BE2C (cell line): ENCODE results near the gene NT5DC2.

Source experiments
- DNase-seq: peaks from one replicate; pipeline ENCODE4 v3.0.0-alpha.2; 2020
- H3K27me3 ChIP-seq: fragments of 250-450 bp; sonication (Bioruptor Pico); 2 replicates; pipeline ENCODE4 v1.5.1; 2020; ENCODE audit warnings: mild to moderate bottlenecking
- H3K36me3 ChIP-seq: fragments of 250-450 bp; sonication (Bioruptor Pico); 2 replicates; pipeline ENCODE4 v1.5.1; 2020; ENCODE audit warnings: mild to moderate bottlenecking
- H3K4me1 ChIP-seq: fragments of 250-450 bp; sonication (Bioruptor Pico); 2 replicates; pipeline ENCODE4 v1.5.1; 2020
- H3K4me3 ChIP-seq: 2 replicates; pipeline ENCODE4 v1.5.1; 2011; ENCODE audit warnings: low read depth, low read length
- H3K9me3 ChIP-seq: fragments of 250-450 bp; sonication (Bioruptor Pico); 2 replicates; pipeline ENCODE4 v1.5.1; 2020
- TF ChIP-seq, protein P1 (sequence below): IDR thresholded peaks from 2 replicates; pipeline ENCODE4 v1.5.1; 2012; ENCODE audit warnings: mild to moderate bottlenecking, low read depth, low read length

The NT5DC2 gene

DNA sequence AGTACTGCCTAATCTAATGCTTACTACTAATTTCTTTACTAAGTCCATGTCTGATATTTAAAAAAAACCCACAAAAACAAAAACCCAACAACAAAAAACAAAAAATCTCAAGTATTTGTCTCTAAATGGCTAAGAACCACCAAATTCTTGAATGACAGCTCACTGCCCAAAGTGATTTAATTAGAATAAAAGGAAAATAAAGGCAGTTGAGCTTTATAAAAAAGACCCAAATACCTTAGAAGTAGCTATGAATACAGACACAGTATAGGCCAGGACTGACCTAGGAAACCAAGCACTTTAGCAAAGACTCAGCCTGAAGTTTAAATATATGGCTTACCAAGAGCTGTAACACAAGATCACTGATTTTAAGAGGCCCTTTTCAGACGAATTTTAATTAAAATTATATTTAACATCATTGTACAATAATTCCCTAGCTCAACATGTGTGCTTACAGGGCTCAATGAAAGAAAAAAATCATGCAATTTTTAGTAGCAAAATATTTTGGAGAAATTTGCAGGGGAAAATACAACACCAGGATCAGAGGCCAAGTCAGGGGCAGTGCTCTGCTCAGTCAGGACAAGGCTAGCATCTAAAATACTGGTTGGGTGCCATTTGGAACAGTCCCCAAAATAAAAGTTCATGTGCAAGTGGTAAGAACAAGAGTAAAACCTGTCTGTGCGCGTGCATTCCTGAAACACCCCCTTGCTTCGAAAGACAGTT lies 27.5 kb upstream of the NT5DC2 start:
- H3K9me3 ChIP-seq, result no peaks in the 10 kb centered on the region
- TF ChIP-seq, protein P1, sequence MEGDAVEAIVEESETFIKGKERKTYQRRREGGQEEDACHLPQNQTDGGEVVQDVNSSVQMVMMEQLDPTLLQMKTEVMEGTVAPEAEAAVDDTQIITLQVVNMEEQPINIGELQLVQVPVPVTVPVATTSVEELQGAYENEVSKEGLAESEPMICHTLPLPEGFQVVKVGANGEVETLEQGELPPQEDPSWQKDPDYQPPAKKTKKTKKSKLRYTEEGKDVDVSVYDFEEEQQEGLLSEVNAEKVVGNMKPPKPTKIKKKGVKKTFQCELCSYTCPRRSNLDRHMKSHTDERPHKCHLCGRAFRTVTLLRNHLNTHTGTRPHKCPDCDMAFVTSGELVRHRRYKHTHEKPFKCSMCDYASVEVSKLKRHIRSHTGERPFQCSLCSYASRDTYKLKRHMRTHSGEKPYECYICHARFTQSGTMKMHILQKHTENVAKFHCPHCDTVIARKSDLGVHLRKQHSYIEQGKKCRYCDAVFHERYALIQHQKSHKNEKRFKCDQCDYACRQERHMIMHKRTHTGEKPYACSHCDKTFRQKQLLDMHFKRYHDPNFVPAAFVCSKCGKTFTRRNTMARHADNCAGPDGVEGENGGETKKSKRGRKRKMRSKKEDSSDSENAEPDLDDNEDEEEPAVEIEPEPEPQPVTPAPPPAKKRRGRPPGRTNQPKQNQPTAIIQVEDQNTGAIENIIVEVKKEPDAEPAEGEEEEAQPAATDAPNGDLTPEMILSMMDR, result no peak
- H3K4me3 ChIP-seq, result no peak overlapping the region
- H3K27me3 ChIP-seq, result no peaks in the 10 kb centered on the region
- no peak for DNase-seq
- no peaks in the 10 kb centered on the region for H3K4me1 ChIP-seq
- H3K36me3 ChIP-seq, result peaks cover 6% of the 10 kb centered on the region

DNA sequence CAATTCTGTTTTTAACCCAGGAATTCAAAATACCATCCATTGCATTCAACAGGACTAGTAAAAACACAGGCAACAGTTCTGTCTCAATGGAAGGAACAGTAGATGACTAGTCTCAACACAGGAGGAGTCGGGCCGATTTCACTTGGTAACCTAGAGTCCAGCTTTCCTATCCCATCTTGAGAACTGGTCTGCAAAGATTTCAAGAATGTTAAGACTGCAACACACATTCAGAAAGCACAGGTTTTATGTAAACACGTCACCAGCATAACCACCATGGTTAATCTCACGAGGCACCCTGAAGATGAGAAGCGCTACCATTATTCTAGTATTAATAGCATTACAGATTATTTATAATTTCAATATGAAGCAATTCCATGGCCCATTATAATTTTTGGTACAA lies 24.8 kb upstream of the NT5DC2 start:
- peaks cover 6% of the 10 kb centered on the region for H3K36me3 ChIP-seq
- no peak overlapping the region for H3K4me3 ChIP-seq
- TF ChIP-seq, protein P1, result no peak
- H3K27me3 ChIP-seq, result no peaks in the 10 kb centered on the region
- H3K9me3 ChIP-seq, result no peaks in the 10 kb centered on the region
- H3K4me1 ChIP-seq, result no peaks in the 10 kb centered on the region
- DNase-seq, result no peak

DNA sequence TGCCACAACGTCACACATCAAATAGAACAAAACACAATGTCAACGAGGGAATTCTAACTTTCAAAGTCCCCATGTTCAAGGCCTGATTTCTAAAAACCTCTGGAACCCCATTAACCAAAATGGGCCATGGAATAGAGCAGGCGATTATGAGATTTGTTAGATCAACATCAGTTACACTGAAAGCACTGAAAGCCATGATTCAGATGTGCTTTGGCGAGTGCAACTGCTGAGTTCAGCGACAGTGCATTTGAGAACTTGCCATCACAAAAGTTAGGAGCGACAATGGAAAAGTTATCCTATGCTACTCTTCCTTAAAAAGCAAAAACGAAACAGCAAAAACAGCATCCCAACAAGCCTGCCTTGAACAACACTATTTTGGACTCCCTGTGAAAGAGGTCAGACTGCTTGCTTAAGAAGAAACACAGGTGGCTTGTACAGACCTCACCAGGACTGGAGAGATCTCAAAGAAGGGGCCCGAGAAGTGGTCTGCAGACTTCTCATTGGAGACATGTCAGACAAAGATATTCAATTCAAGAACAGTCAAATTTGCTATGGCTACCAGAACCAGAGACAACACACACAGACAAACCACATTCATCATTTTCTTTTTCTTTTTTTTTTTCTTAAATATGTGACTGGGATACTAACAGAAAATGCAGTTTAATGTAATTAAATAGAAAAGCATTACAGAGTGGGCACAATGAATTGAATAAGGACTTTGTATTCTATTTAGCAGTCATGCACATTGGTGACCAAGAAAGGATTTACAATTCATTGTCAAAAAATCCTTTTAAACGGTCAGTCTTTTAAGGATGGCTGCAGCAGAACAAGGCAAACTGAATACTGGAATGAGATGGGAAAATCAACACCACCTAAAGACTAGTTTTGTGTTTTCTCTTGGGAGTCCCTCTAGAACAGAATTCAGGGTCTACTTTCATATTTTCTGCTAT lies 23.6 kb upstream of the NT5DC2 start:
- Histone ChIP-seq H3K27me3 (no peaks in the 10 kb centered on the region), H3K9me3 (no peaks in the 10 kb centered on the region), H3K36me3 (peaks cover 6% of the 10 kb centered on the region), H3K4me1 (no peaks in the 10 kb centered on the region), H3K4me3 (no peak overlapping the region)
- no peak for DNase-seq
- TF ChIP-seq, protein P1, result no peak

DNA sequence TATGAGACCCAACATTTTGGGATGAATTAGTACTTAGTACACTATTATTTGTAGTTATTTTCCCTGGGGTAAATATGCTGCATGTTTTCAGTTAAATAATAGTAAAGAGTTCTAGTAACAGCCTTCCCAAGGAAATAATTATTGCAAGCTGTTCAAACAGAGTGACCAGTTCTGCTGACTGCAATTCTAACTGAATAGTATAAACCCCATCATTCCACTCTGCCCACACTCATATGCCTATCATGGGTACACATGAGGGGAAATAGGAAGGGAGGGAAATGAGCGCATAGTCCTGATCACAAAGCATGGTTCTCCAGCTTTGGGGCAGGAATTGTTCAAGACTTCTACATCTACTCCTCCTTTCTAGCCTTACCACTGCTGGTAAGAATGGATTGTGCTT lies 21.4 kb upstream of the NT5DC2 start:
- Histone ChIP-seq H3K36me3 (peaks cover 6% of the 10 kb centered on the region), H3K9me3 (no peaks in the 10 kb centered on the region), H3K27me3 (no peaks in the 10 kb centered on the region), H3K4me3 (no peak overlapping the region), H3K4me1 (no peaks in the 10 kb centered on the region)
- TF ChIP-seq, protein P1, result no peak
- no peak for DNase-seq

DNA sequence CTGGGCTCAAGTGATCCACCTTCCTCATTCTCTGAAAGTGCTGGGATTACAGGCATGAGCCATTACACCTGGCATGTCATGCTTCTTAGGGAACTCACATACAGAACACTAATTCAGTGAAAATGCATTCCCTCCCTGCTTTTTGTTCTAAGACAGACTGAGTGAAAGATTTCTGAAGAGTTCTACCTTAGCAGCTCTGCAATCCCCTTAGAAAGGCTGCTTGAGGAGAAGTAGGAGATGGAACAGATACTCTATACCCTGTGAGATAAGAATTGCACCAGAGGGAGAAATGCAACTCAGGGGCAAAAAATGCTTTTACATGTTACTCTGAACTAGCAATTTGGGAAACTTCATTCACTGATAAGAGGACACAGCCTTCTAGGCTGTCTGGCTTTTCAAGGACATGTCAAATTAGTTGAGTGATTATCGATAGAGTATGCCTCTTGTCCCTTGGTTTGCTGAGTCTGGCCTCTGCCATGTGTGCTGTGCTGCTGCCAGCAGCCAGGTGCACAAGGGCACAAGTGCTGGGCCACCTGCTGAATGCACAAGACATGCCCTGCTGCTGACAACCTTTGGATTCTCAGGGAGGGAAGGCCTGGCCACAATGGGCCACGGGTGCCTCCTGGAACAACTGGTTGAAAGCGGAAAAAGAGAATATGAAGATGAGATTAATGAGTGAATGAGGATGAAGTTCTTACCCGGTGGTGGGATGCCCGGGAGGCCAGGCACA lies 20.5 kb upstream of the NT5DC2 start:
- no peak for DNase-seq
- Histone ChIP-seq H3K36me3 (peaks cover 6% of the 10 kb centered on the region), H3K9me3 (no peaks in the 10 kb centered on the region), H3K4me3 (no peak overlapping the region), H3K27me3 (no peaks in the 10 kb centered on the region), H3K4me1 (no peaks in the 10 kb centered on the region)
- TF ChIP-seq, protein P1, result no peak
